GM21717 (cell line): ENCODE data around the gene MRPL16.

Experiments used
- ATAC-seq: cut with Tn5 transposase; IDR thresholded peaks from one replicate; pipeline ENCODE4 v1.9.1; 2021; ENCODE audit warnings: mild to moderate bottlenecking, moderate library complexity; ENCODE audit not compliant: unreplicated experiment

Gene MRPL16

DNA sequence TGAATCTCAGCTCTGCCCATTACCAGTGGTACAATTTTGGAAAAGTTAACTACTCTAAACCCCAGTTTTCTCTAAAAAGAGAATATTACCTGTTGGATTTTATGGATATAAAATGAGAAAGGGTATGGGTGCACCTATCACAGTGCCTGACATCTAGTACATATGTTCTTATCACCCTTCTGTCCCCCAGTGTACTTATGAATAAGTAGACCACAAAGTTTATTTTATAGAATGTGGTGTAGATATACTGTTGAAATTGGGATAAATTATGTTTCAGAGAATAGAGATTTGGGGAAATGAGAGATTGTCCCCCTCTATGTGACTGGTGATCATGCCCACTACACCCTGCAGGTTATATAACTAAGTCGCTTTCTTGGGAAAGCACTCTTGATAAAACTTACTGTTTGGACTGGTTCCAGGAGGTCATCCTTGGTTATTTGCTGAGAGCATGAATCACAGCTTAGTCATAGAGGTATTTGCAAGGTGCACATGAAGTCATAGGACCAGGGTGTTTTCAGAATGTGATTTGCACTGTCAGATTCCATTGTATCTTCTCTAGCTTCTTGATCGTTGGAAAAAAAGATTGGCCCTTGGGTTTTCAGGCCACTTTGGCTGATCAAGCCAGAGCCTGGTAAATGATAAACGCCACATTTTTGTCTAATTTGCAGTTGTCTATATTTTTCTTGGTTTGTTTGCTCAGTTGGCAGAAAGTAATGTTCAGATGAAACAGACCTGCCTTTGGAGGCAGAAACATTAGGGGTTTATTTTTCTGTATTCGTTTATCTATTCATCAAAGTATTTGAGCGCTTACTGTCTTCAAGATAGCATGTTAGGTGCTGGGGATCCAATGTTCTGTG lies 34.1 kb downstream of the MRPL16 start:
- ATAC-seq = no peak

- no peak for ATAC-seq
Measured at GRCh38 chr11:59773083-59773440, 37.5 kb downstream of the MRPL16 start.

GRCh38 chr11:59771605-59772004 lies 39.0 kb downstream of the MRPL16 start:
- no peak for ATAC-seq

DNA sequence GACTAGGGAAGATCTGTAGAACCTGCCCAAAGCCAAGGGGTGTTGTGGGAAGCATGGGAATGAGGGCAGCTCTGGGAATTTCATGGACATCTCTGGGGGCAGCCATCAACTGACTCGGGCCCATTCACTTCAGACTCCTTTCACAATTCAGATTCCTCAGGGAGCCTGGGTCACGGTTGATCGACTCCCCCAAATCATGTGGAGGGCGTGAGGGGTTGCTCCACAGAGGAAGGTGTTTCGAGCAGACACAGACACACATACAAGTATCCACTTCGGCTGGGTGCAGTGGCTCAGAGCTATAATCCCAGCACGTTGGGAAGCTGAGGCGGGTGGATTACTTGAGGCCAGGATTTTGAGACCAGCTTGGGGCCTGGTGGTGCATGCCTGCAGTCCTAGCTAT lies 39.7 kb downstream of the MRPL16 start:
- ATAC-seq = no peak

GRCh38 chr11:59770319-59770718 lies 40.3 kb downstream of the MRPL16 start:
- ATAC-seq = no peak

GRCh38 chr11:59769828-59770227 lies 40.8 kb downstream of the MRPL16 start:
- no peak for ATAC-seq

GRCh38 chr11:59769111-59769510 lies 41.5 kb downstream of the MRPL16 start:
- no peak for ATAC-seq

DNA sequence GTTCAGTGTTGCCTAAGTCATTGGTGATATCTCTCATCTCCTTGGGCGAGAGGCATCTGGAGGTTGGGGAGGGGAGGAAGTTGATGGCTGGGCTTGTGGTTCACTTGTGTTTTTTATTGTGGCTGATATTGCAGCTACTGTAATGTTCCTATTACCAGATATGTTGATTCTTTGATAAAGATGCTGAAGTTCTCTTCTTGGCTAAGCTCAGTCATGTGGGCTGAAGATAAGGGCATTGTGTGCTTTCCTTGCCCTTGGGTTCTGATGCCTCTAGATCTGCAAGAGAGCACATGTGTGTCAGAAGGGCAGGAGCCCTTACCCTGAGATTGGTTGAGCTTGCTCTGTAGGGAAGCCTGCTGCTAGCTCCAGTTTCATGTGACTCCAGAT lies 43.4 kb downstream of the MRPL16 start:
- no peak for ATAC-seq

DNA sequence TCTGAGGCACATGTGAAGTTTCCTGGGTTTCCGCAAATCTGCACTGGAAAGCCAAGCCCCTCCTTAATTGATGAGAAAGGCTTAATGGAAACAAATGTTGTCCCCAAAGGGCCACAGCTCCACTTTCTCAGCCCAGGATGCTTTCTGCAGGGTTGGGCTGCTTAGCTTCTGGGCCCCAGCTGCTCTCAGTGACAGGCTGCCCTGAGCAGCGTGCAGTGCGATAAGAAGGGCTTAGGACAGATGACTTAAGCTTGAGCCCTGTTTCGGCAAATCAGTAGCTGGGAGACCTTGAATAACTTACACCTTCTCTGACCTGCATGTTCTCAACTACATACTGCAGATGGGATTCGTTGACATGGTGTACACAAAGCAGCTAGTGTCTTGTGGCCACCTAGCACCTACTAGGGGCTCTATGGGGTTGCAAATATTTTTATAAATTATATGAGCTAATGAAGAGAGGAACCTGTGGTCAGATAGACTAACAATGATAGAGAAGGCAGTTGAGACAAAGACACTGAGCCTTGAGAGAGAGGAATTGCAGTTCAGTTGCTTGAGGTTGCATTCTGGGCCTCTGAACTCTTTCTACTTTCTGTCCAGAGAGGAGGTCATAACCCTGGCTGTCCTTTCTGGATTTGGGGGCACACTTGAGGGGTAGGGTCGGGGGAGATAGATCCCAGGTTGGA lies 43.9 kb downstream of the MRPL16 start:
- no peak for ATAC-seq

- no peak for ATAC-seq
Measured at GRCh38 chr11:59765068-59765735, 45.4 kb downstream of the MRPL16 start.

DNA sequence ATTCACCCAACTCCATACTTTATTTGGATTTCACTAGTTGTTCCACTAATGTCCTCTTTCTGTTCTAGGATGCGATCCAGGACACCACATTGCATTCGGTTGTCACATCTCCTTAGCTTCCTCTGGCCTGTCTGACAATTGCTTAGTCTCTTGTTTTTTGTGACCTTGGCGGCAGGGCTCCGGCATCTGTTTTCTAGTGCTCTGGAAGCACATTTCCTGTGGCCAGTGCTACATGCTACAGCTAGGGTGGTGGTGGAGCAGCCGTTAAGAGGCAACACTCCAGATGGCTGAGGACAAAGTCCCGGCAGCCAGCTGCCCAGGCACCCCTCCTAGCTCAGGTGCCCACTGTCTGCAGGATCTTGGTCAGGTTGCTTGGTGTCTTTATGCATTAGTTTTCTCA lies 48.6 kb downstream of the MRPL16 start:
- no peak for ATAC-seq

DNA sequence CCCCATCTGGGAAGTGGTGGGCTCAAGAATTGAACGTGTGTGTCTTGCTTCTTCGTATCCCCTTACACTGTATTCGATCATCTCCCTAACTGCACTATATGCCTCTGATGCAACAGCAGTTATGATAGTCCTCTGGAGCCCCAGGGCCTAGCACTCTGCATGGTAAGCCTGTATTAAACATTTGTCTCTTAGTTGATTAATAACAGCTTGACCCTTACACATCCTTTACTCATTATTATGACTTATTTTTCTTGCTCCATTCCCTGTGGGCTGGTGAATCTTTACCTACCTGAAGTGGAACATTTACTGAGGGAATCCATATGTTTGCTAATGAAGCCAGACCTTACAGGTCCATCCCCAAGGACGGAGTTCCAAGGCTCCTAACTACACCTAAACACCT lies 49.8 kb downstream of the MRPL16 start:
- ATAC-seq = no peak

GRCh38 chr11:59759900-59760299 lies 50.7 kb downstream of the MRPL16 start:
- no peak for ATAC-seq

DNA sequence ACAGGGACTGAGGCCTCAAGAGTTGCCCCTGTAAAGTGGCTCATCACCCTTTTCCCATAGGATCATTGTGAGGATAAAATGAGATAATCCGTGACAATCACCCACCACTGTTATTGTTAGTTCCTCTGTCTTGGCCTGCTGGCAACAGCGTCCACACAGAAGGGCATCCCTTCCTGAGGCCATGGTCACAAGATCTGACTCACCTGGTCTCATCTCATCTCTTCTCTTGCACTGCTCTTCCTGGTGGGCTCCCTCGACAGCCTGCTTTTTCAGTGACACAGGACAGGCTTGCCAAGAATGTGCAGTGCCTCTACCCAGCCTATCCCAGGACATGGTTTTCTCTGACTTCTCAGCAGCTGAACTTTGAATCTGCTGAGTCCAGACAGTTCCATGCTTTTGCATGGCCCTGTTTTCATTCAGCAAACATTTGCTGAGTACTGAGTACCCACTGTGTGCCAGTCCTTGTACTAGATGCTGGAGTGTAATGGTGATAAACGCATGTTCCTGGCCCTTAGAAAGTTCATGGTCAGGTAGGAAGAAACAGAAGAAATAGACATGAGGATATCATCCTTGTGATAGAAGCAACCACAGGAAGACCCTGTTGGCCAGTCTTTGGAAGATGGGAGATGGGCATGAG lies 52.1 kb downstream of the MRPL16 start:
- no peak for ATAC-seq

- peak; percentile 36 for ATAC-seq
Measured at GRCh38 chr11:59756845-59757244, 53.7 kb downstream of the MRPL16 start.

DNA sequence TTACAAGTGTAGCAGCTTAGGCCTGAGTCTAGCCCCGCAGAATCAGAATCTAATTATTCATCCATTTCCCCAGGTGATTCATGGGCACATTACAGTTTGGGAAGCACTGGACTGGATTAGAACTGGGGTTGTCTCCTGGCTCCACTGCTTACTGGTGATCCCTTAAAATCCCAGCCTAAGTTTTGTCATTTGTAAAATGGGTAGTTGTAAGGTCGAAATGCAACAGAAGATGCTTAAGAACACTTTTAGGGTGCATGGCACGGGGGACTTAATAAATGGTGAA lies 54.1 kb downstream of the MRPL16 start:
- no peak for ATAC-seq
